Left colon (tissue), 2 donors: ENCODE data around the gene NTN3. TPM values are rescaled to one million over a fixed set of nuclear protein-coding genes. Genes with fewer than 3 reads are reported as not detected.
"Not testable (repeated sequence)": the region's sequence is repeated elsewhere in the genome, so short reads cannot be mapped to it uniquely, and the experiment has no call there.

Experiments used
- ATAC-seq: fragments of 200-7000 bp; cut with Tn5 transposase; one replicate; pipeline ENCODE4 v1.9.1; 2020; ENCODE audit warnings: mild to moderate bottlenecking, moderate library complexity
- DNase-seq, 2 donors: peaks; one replicate each; pipeline ENCODE4 v3.0.0-alpha.2; 2020
- intact Hi-C, 2 donors: fragments of 100-400 bp; cut with DNase I in 1 of 2; cut with micrococcal nuclease in 1 of 2; formaldehyde crosslinking; loops; one replicate each; pipeline versions ENCODE4 v1.11.2 to v1.14.0; 2022; cut with DNase I, micrococcal nuclease
- total RNA-seq, 2 donors: library from RNA; stranded (reverse); fragmentation: NEBNext Ultra II Directional; extraction: Animal tissue kit (Norgen Biotek cat#: 25700); gene quantifications; one replicate each; pipeline ENCODE4 v1.2.1, GENCODE V29; 2021
- donor health status: DM: no; HTN: no; CAD: no.
- donor health status: DM: yes; HTN: yes; CAD: no.

The NTN3 gene
- total RNA-seq, 2 donors from 2014 or later = not detected

GRCh38 chr16:2437032-2437790, 33.9 kb upstream of the NTN3 start:
- ATAC-seq (no peak), DNase-seq (no peak)
- intact Hi-C loops = no loop called here

GRCh38 chr16:2438121-2438520, 33.0 kb upstream of the NTN3 start:
- ATAC-seq = no peak
- intact Hi-C loops = no loop called here
- no peak for DNase-seq

- intact Hi-C loops = no loop called here
- DNase-seq = no peak
- no peak for ATAC-seq
Observed at GRCh38 chr16:2439598-2439997, 31.5 kb upstream of the NTN3 start.

- not testable (repeated sequence) for DNase-seq, ATAC-seq
Observed at GRCh38 chr16:2441143-2441804, 29.8 kb upstream of the NTN3 start.

GRCh38 chr16:2443555-2443954, 27.5 kb upstream of the NTN3 start:
- intact Hi-C loops = no loop called here
- DNase-seq (no peak), ATAC-seq (no peak)

More at GRCh38 chr16:2441143-2441804, 29.8 kb upstream of the NTN3 start:
- intact Hi-C loops = not testable (repeated sequence)

- ATAC-seq = no peak
- intact Hi-C loops = no loop called here
Observed at GRCh38 chr16:2447920-2448583, 23.0 kb upstream of the NTN3 start.

GRCh38 chr16:2449118-2449517, 22.0 kb upstream of the NTN3 start:
- DNase-seq (no peak), ATAC-seq (no peak)
- intact Hi-C loops = no loop called here

More at GRCh38 chr16:2447920-2448583, 23.0 kb upstream of the NTN3 start:
- no peak for DNase-seq

GRCh38 chr16:2450535-2450934, 20.6 kb upstream of the NTN3 start:
- no peak for DNase-seq
- intact Hi-C loops = no loop called here

GRCh38 chr16:2450975-2451381, 20.1 kb upstream of the NTN3 start:
- intact Hi-C loops = no loop called here
- DNase-seq (no peak), ATAC-seq (no peak)

More at GRCh38 chr16:2450535-2450934, 20.6 kb upstream of the NTN3 start:
- ATAC-seq = no peak

GRCh38 chr16:2451851-2452320, 19.2 kb upstream of the NTN3 start:
- DNase-seq = no peak
- intact Hi-C loops = no loop called here
- ATAC-seq = no peak

- DNase-seq (no peak), ATAC-seq (no peak)
- intact Hi-C loops = no loop called here
Observed at GRCh38 chr16:2452650-2453049, 18.4 kb upstream of the NTN3 start.

- intact Hi-C loops = no loop called here
- no peak for DNase-seq
- ATAC-seq = no peak
Observed at GRCh38 chr16:2455081-2455845, 15.8 kb upstream of the NTN3 start.

- ATAC-seq = no peak
- intact Hi-C loops = no loop called here
- no peak for DNase-seq
Observed at GRCh38 chr16:2456551-2457153, 14.4 kb upstream of the NTN3 start.

GRCh38 chr16:2457267-2457666, 13.8 kb upstream of the NTN3 start:
- ATAC-seq = no peak
- intact Hi-C loops = no loop called here
- no peak for DNase-seq

GRCh38 chr16:2457946-2458345, 13.2 kb upstream of the NTN3 start:
- no peak for ATAC-seq
- DNase-seq = no peak
- intact Hi-C loops = no loop called here

- ATAC-seq = no peak
- intact Hi-C loops = no loop called here
Observed at GRCh38 chr16:2458887-2459646, 12.0 kb upstream of the NTN3 start.

GRCh38 chr16:2459647-2460390, 11.3 kb upstream of the NTN3 start, which contains the start of gene TEDC2:
TSS of gene TEDC2 (plus strand) at chr16:2460109. CDS start at chr16:2460145, 36 bp downstream.
- DNase-seq = peak; percentile 97 to 99
- ATAC-seq = peak; percentile 99
- intact Hi-C loops = no loop called here

More at GRCh38 chr16:2458887-2459646, 12.0 kb upstream of the NTN3 start:
- DNase-seq = no peak
